ENCODE data around the gene MRPL1.

The MRPL1 gene

GRCh38 chr4:77862478-77863216 is at the start of gene MRPL1:
Gene MRPL1, plus strand, starts transcription at chr4:77862830. Its CDS starts 19 bp downstream, at chr4:77862849.
- ATAC-seq = peak; percentile 86
- DNase-seq = peak; percentile 88

DNA sequence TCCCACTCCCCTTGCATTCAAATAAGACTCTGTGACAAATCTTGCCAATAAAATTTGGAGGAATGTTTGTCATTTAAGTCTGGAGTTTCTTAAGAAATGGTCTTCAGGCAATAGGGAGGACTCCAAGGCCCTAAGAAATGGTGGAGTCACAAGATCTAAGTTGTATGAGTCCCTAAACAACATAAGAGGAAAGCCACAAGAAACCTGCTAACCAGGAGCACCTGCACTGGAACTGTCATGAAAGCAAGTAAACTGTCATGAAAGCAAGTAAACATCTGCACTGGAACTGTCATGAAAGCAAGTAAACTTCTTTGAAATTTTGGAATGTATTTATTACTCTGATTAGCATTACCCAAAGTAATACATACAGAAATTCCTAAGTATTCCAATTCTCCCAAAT is 47.0 kb upstream of the MRPL1 start:
- no peak for ATAC-seq
- DNase-seq = no peak

DNA sequence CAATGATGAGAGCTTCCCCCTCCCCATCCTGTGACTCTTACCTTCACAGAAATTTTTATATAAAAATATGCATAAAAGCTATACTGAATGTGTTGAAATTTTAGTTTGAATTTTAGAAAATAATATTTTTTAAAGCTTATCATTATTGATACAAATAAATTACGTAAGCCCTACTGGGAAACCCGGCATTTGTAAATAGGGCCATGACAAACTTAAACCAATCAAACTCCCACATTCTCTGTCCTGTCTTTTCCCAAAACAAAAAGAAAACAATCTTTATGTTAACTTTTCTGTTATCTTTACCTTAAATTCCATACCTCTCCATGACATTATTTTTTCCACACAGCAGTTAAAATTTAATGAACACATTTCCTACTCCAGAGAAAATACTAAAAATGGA is 46.1 kb upstream of the MRPL1 start:
- DNase-seq (no peak), ATAC-seq (no peak)

DNA sequence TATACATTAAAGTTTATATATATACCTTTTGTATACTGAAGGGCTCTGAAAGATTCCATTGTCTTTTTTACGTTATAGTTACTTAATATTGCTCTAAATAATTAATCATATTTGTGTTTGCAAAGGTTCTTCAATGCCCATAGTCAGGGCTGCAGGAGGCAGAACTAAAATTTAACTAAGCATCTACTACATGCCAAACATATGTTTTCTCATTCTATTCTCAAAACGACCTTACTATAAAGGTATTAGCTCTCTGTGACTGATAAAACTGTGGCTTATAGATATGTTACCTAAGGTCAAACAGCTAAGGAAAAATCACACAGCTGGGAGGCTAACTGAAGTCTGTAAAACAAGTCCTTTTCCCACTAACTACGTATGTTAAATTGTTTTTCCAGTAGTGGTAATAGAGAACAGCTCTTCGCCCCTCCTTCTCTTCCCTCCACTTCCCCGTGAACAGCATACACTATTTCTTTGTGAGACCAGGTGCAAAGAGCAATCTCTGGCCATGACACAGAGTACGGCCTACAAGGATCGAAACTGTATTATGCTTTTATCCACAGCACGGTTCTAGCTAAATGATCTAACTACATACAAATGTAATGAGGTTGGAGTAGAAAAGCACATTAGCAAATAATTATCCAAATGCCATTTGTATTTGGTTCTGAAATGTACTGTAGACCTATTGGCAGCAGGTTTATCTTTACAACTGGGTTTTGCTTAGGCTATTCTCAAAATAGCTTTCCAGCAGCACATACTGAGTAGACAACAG is 45.1 kb upstream of the MRPL1 start:
- no peak for DNase-seq
- no peak for ATAC-seq

DNA sequence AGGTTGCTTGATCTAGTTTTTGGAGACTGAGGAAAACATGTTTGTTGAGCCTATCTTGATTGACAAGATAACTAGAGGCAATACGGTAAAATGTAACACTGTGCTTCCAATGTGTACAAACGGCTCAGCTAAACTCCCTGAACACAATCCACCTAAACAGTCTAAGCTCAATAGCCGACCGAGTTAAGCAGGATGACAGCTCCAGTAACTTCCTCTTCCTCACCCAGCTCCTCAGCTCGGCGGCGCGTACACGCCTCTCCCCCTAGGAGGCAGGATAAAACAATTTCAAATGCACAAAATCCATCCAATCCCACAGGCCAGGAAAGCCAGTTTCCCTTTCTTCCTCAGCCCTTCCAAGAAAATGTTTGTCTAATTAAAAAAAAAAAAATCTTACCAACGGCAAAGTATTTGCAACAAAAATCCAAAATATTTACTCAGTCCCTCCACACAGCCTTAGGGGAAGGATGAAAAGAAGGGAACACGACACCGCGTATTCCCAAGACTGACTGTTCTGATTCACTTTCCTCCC is 44.5 kb upstream of the MRPL1 start:
- DNase-seq = peak; percentile 56
- peak; percentile 29 for ATAC-seq

DNA sequence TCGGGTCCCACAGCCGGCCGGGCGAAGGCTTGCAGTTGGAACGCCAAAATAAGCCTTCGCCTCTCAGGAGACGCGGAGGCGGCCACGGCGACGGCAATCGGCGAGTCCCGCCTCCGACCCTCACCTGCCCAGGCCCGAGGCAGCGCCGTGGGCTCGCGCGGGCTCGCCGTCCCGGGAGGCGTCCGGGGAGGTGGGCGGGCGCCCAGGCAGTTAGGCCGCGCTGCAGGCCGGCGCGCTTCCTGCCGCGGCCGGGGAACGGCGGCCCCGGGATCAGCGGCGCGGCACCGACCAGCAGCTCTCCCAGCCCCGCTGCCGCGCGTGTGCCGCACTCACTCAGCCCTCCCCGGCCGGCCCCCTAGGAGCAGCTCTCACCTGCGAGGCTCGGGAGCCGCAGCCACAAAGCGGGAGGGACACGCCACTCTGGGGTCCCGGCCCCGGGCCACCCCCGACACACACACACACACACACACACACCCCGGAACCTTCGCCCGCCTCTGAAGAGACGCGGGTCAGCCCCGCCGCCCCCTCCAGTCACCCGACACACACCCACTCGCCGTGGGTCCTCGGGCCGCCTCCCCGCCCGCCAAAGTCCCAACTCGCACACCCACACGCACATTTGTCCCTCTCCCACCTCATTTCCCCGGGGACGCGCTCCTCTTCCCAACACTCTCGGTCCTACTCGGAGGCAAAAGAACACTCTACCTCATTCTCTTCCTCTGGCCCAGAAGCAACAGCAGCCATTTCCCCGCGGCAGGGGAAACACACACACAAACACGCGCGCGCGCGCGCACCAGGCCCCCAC is 43.8 kb upstream of the MRPL1 start, which contains the start of gene CNOT6L:
TSS of gene CNOT6L (minus strand) at position 767 of the 802 bp plus-strand sequence. CDS start at position 707, 60 bp downstream.
- DNase-seq (peak; percentile 80), ATAC-seq (peak; percentile 8)

DNA sequence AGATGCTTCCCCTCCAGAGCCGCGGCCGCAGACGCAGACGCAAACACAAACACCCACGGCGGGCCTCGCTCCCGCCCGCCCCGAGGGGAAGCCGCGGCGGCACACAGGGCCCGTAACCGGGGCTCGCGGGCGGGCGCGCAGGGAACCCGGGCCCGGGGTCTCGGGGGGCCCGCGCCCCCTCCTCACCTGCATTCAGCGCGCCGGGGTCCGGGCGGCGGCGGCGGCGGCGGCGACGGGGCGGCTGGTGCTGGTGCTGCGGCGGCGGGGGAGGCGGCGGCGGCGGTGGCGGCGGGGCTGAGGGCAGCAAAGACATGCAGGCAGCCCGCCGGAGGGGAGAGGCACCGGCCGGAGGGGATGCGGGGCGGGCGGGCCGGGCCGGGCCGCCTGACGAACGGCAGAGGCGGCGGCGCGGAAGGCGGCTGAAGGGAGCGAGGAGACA is 43.2 kb upstream of the MRPL1 start:
- DNase-seq = peak; percentile 49
- peak; percentile 3 for ATAC-seq

DNA sequence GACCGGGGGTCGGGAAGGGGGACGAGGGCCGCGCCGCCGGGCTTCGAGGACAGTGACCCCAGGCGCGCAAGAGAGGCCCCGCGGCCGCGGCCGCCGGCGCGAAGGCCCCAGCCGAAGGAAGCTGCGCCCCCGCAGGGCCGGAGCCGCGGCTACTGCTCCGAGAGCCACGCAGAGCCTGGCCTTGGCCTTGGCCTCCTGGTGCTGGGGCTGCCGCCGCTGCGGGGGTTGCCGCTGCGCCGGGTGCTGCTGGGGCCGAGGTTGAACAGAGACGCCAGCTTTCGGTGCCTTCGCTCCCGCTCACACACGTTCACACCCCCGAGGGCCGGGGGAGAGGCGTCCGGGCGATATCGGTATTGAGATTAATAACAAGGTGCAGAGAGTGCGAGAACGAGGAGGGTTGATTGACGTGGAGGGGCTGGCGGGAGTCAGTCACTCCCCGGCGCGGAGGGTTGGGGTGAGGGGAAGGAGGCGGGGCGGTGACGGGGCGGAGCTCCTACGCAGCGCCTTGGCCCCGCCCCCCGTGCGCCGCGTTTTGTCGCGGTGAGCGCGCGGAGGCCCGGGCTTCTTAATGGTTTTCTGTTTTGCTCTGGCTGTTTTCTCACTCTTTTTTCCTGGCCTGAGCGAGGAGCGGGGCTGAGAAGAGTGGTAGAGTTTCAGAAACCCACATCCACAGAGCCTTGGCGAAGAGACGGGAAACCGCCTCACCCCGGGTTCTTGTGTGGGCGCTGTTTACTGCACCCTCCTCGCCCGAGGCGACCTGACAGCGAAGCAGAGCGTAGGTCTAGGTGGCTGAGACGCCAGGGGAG is 42.6 kb upstream of the MRPL1 start:
- DNase-seq (peak; percentile 98), ATAC-seq (peak; percentile 86)

DNA sequence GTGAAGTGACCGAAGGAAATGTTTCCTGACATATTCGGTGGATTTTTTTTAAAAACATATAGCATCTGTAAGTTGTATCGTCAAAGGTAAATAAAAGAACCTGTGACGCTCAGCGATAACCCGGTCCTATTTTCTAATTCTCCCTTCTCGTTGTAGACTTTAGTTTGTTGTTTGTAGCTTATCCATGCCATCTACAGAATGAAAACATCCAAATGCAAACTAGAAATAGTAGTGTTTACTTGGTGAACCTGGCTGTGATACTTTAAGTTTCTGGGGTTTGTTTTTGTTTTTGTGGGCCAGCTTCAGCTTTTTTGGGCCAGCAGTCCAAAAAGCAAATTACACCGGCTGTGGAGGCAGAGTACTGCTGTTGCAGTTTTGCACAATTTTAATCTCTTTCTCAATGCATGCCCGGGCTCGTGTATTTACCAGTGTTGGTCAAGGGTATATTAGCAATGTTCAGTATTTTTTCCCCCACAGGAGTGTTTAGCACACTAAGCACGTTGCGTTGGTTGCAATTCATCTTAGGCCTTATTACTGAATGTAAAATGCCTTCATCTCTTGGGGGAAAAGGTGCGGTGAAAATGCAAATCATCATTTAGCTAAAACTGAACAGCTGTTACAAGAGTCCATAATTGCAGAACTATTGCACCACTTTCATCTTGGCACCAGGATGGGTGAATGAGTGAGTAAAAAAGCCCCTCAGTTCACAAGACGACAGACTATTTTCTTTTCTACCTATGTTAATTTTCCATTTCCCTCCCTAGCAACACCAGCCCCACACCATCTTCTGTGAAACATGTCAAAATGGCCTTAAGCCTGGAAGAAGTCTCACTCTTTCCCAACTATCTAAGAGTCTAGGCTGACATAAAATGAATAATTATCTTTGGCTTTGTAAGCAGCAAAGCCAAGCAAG is 41.7 kb upstream of the MRPL1 start:
- DNase-seq (no peak), ATAC-seq (peak; percentile 7)

- ATAC-seq (peak; percentile 16), DNase-seq (peak; percentile 25)
These were observed 40.9 kb upstream of the MRPL1 start for GRCh38 chr4:77821775-77822174.

DNA sequence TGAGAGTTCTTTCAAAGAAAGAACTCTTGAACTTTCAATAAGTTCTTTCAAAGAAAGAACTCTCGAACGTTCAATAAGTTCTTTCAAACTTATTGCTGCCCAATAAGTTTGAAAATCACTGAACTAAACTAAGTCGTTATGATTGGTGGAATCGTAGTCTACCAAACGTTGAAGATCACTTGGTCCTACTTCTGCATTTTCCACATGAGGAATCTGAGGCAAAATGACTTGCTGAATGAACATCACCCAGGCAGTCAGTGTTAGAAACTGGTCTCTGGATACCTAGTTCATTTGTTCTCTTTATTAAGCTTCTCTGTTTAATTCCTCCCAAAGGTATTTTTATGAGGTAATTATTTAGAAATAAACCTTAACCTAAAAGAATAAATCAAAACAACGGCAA is 36.4 kb upstream of the MRPL1 start:
- ATAC-seq (no peak), DNase-seq (no peak)

- DNase-seq (no peak), ATAC-seq (peak; percentile 57)
These were observed 35.3 kb upstream of the MRPL1 start for GRCh38 chr4:77827343-77827742.

DNA sequence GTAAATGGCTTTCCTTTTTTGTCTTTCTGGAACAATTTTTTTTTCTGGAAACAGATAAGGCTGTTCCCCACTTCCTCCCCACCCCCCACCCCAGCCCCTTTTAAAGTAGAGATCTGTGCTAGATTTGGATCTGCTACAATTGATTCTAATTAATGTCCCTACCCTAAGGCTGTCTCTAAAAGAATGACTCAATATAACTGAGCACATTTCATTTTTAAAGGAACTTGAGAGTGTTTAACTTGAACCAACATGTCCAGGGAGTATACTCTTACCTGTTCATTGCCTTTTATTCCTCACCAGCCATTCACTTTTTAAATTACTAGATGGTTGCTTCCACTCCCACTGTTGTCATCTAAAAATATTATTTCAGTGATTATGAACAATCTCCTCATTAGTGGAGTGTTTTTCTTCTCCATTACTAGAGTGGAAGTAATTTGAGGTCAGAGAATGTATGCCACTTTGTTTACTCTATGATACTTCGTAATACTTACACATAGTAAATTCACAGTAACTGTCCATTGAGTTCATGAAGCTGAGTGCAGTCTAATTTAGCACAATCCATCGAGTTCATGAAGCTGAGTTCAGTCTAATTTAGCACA is 29.4 kb upstream of the MRPL1 start:
- DNase-seq = no peak
- no peak for ATAC-seq

DNA sequence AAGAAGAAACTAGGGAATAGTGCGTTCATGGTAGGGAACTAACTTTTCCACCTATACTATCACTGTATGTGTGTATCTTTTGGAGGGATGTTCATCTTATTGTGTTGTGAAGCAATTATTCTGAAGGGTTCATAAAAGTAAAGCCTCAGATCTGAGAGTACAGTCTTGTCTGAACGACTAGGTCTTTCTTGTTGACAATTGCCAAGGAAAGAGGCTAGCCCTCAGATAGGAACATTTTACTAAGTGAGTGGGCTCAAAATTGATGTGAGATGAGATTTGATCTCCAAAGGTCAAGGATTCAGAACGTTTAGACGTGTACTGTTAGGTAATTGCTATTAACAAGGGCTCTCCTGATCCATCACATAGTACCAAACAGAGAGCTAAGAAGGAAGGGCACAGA is 28.2 kb upstream of the MRPL1 start:
- no peak for DNase-seq
- peak; percentile 63 for ATAC-seq

- DNase-seq (no peak), ATAC-seq (peak; percentile 95)
These were observed 19.0 kb upstream of the MRPL1 start for GRCh38 chr4:77843628-77844027.

DNA sequence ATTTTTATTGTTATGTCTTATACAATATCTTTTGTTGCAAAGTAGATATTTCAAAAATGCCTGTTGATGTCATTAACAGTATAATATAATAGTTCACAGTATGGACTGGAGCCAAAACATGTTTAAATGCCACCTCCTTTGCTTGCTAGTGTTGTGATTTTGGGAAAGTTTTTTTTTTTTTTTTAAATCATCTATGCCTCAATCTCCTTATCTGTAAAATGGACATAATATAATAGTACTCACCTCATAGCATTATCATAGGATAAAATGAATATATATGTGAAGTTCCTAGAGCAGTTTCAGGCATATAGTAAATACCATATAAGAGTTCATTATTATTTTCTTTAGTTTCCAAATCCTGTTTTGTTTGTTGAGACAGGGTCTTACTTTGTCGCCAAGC is 18.3 kb upstream of the MRPL1 start:
- DNase-seq (no peak), ATAC-seq (no peak)

GRCh38 chr4:77845400-77845799 is 17.2 kb upstream of the MRPL1 start:
- no peak for ATAC-seq
- DNase-seq = no peak

DNA sequence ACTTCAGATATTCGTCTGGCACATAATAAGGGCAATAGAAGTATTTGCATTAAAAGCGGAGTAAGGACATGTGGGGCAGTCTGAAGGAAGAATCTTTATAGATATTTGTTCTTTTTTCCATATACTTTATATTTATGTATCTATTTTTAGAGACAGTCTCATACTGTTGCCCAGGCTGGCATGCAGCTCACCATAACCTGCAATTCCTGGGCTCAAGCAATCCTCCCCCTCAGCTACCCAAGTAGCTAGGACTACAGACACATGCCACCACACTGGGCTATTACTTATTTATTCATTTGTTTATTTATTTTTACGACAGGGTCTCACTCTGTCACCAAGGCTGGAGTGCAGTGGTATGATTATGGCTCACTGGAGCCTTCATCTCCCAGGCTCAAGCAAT is 16.7 kb upstream of the MRPL1 start:
- ATAC-seq (no peak), DNase-seq (no peak)

DNA sequence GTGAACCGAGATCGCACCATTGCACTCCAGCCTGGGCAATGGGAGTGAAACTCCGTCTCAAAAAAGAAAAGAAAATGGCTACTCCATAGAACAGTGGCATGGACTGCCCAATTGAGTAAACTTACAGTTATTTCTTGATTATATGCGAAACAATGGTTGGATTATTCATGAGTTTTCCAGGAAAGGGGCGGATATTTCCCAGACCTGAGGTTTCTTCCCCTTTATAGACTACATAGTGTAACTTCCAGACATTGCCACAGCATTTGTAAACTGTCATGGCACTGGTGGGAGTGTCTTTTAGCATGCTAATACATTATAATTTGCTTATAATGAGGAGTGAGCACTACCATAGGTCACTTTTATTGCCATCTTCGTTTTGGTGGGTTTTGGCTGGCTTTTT is 14.1 kb upstream of the MRPL1 start:
- no peak for ATAC-seq
- no peak for DNase-seq
